GM20000 (cell line): ENCODE data around the gene PHLDB2.

Experiments
- DNase-seq: peaks from one replicate; pipeline ENCODE4 v3.0.0; 2012; ENCODE audit warnings: low spot score
- TF ChIP-seq, protein P1 (sequence below): IDR thresholded peaks from 2 replicates; pipeline ENCODE4 v1.5.1; 2012; ENCODE audit warnings: mild to moderate bottlenecking, control low read depth; ENCODE audit errors: extremely low read depth, missing control alignments

The PHLDB2 gene

DNA sequence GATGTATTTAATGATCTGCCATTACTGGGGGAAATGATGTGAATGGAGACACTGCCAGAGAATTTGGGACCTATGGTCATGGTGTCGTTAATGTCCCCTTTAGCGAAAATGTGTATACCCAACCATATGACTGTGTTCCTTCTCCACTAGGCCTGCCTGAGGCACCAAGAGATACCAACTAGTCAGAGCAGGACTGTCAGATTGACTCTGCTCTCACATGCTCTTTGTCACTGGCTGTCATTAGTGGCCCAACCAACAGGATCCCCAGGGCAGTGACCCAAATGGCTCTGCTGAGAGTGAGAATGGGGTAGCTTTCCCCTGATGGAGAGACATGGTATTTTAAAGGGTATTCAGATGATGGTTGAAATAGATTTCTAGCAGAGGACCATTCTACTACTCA, 142.5 kb downstream of the PHLDB2 start:
- TF ChIP-seq, protein P1, sequence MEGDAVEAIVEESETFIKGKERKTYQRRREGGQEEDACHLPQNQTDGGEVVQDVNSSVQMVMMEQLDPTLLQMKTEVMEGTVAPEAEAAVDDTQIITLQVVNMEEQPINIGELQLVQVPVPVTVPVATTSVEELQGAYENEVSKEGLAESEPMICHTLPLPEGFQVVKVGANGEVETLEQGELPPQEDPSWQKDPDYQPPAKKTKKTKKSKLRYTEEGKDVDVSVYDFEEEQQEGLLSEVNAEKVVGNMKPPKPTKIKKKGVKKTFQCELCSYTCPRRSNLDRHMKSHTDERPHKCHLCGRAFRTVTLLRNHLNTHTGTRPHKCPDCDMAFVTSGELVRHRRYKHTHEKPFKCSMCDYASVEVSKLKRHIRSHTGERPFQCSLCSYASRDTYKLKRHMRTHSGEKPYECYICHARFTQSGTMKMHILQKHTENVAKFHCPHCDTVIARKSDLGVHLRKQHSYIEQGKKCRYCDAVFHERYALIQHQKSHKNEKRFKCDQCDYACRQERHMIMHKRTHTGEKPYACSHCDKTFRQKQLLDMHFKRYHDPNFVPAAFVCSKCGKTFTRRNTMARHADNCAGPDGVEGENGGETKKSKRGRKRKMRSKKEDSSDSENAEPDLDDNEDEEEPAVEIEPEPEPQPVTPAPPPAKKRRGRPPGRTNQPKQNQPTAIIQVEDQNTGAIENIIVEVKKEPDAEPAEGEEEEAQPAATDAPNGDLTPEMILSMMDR = no peak
- DNase-seq = no peak

GRCh38 chr3:112002096-112002971, 143.3 kb downstream of the PHLDB2 start:
- TF ChIP-seq, protein P1 = no peak
- DNase-seq = no peak

GRCh38 chr3:112003321-112004080, 144.4 kb downstream of the PHLDB2 start:
- TF ChIP-seq, protein P1 = no peak

GRCh38 chr3:112004187-112004586, 145.1 kb downstream of the PHLDB2 start:
- TF ChIP-seq, protein P1 = no peak
- no peak for DNase-seq

More at GRCh38 chr3:112003321-112004080, 144.4 kb downstream of the PHLDB2 start:
- no peak for DNase-seq

DNA sequence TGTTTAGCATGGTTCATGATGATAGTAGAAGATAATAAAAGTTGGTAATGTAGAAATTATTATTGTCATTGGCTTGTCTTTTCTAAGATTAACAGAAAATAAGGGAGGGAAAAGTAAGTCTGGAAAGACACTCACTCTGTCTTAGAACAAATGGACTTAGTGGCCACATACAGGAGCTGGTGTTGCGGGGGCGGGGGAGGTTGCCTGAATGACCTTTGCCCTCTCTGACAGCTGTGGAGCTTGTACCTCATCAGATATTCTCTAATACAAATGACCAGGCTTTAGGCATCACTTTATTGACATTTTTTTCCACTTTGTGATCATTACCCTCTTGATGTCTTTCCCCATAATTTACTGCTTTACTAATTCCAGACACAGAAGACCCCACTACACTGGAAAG, 145.6 kb downstream of the PHLDB2 start:
- TF ChIP-seq, protein P1 = no peak
- DNase-seq = no peak

GRCh38 chr3:112005091-112005672, 146.1 kb downstream of the PHLDB2 start:
- DNase-seq = no peak
- TF ChIP-seq, protein P1 = no peak

DNA sequence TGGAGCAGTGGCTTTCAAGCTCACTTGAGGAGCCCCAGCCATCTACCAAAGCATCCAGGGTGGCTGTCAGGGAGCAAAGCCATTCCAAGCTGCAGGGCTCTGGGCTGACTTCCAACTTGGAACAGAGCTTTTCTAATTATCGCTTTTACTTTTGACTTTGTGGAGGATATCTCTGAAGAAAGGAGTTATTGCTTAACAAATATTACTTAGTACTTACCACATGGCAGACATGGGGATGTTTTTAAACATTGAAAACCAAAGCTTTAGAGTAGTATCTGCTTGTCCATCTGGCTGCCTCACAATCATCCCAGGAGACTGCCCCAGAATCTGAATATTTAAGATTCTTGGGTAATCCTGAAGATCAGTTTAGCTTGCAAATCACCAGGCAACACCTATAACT, 148.6 kb downstream of the PHLDB2 start:
- TF ChIP-seq, protein P1 = no peak
- DNase-seq = no peak
